NCI-H1048 (cell line): ENCODE data around the gene ADAR.

Source experiments
- DNase-seq: peaks from one replicate; lab custom pipeline; 2025; lab: John Stamatoyannopoulos, UW

The ADAR gene

GRCh38 chr1:154619181-154619948 is 11.4 kb upstream of the ADAR start:
- no peak for DNase-seq

- no peak for DNase-seq
Observed at GRCh38 chr1:154616659-154617345, 8.8 kb upstream of the ADAR start.

GRCh38 chr1:154615411-154615810 is 7.4 kb upstream of the ADAR start:
- DNase-seq: no peak

GRCh38 chr1:154614901-154615300 is 6.9 kb upstream of the ADAR start:
- no peak for DNase-seq

GRCh38 chr1:154614247-154614646 is 6.3 kb upstream of the ADAR start:
- DNase-seq: no peak

GRCh38 chr1:154611150-154611862 is 3.3 kb upstream of the ADAR start:
- no peak for DNase-seq

- DNase-seq: no peak
Observed at GRCh38 chr1:154609398-154610380, 1.7 kb upstream of the ADAR start.

- no peak for DNase-seq
Observed at GRCh38 chr1:154608397-154609270, 648 bp upstream of the ADAR start.

GRCh38 chr1:154607106-154607608 is 829 bp downstream of the ADAR start:
- DNase-seq: no peak

- no peak for DNase-seq
Observed at GRCh38 chr1:154605534-154605933, 2.5 kb downstream of the ADAR start.

- no peak for DNase-seq
Observed at GRCh38 chr1:154603317-154603716, 4.7 kb downstream of the ADAR start.

GRCh38 chr1:154599658-154600057 is 8.3 kb downstream of the ADAR start:
- no peak for DNase-seq

GRCh38 chr1:154598871-154599635 is 8.9 kb downstream of the ADAR start:
- DNase-seq: no peak

GRCh38 chr1:154595621-154596020 is 12.4 kb downstream of the ADAR start:
- DNase-seq: no peak

- no peak for DNase-seq
Observed at GRCh38 chr1:154594811-154595210, 13.2 kb downstream of the ADAR start.

- no peak for DNase-seq
Observed at GRCh38 chr1:154593390-154593789, 14.6 kb downstream of the ADAR start.

GRCh38 chr1:154591206-154591605 is 16.8 kb downstream of the ADAR start:
- no peak for DNase-seq

GRCh38 chr1:154590756-154591155 is 17.2 kb downstream of the ADAR start:
- DNase-seq: no peak

GRCh38 chr1:154589780-154590179 is 18.2 kb downstream of the ADAR start:
- DNase-seq: no peak

- DNase-seq: no peak
Observed at GRCh38 chr1:154586641-154587040, 21.3 kb downstream of the ADAR start.
